Cardiac septum (tissue), 1 donor: ENCODE results near the gene RAD9A. TPM values are rescaled to one million over a fixed set of nuclear protein-coding genes. Genes with fewer than 3 reads are reported as not detected.

Experiments
- DNase-seq: peaks from one replicate; pipeline ENCODE4 v3.0.0-alpha.2; 2020; ENCODE audit warnings: low spot score
- intact Hi-C: fragments of 100-400 bp; cut with DNase I; formaldehyde crosslinking; loops from one replicate; pipeline ENCODE4 v1.14.0; 2022
- total RNA-seq: library from RNA; stranded (reverse); fragmentation: NEBNext Ultra II Directional; extraction: Animal tissue kit (Norgen Biotek cat#: 25700); gene quantifications from one replicate; pipeline ENCODE4 v1.2.1, GENCODE V29; 2021
- donor health status: DM: no; HTN: no; CAD: no.

Gene RAD9A
- total RNA-seq, 1 donor from 2014 or later = 4.8 TPM

- intact Hi-C loops = no loop called here
- DNase-seq = no peak
Observed at GRCh38 chr11:67404515-67405195, 12.9 kb downstream of the RAD9A start.

DNA sequence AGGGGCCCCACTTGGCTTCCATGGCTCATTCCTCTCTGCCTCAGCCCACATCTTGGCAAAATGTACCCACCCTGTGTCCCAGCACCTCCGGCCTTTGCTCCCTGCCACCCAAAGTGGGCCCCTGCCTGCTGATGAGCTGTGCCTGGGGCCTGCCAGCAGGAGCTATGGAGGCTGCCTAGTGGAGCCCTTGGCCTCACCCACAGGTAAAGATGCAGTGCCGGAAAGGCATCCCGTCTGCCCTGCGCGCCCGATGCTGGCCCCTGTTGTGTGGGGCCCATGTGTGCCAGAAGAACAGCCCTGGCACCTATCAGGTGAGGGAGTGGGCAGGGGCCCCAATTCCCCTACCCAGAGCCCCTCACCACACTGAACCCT lies 13.4 kb downstream of the RAD9A start:
- intact Hi-C loops = no loop called here
- no peak for DNase-seq

DNA sequence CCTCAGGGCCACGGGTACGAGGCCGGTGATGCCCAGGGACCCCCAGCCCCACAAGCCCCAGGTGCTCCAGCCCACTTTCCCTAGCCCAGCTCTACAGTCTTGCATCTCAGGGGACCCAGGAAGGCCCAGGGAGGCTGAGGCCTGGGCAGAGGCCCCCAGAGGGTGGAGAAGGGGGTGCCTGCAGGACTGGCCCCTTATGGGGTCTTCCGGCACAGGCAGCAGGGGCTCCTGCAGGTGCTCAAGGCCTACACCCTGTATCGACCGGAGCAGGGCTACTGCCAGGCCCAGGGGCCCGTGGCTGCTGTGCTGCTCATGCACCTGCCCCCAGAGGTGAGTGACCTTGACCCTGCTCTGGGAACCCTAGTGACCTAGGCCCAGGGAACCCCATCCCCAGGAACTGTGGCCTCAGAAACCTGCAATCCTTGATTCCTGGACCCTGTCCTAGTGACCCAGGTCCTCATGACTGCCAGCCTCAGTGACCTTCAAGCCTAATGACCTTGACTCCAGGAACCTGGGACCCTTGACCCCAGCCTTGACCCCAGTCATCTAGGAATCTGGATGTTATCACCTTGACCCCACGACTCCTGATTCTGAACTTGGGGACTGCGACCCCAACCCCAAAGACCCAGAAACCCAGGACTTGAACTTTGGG lies 14.0 kb downstream of the RAD9A start:
- intact Hi-C loops = no loop called here
- no peak for DNase-seq

DNA sequence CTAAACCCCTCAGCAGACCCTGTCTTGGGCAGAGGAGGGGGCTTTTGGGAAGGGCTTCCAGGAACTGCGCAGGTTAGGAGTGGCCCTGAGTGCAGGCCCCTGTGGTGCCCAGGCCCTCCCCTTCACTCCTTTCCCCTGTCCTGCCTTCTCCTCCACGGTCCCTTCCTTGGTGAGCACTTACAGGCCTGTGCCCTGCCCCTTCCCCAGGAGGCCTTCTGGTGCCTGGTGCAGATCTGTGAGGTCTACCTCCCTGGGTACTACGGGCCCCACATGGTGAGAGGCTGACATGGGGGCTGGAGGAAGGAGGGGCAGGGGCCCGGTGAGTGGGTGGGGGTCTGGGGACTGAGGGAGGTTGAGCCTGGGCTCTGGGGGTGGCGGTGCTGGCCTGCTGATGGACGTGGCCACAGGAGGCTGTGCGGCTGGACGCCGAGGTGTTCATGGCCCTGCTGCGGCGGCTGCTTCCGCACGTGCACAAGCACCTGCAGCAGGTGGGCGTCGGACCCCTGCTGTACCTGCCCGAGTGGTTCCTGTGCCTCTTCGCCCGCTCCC lies 14.7 kb downstream of the RAD9A start:
- intact Hi-C loops = no loop called here
- no peak for DNase-seq

- no peak for DNase-seq
- intact Hi-C loops = no loop called here
Observed at GRCh38 chr11:67406969-67407687, 15.3 kb downstream of the RAD9A start.

GRCh38 chr11:67407688-67408163 lies 15.9 kb downstream of the RAD9A start:
- intact Hi-C loops = no loop called here
- DNase-seq = no peak

GRCh38 chr11:67408437-67409200 lies 16.8 kb downstream of the RAD9A start:
- intact Hi-C loops = no loop called here
- no peak for DNase-seq

- no peak for DNase-seq
- intact Hi-C loops = no loop called here
Observed at GRCh38 chr11:67409261-67409666, 17.5 kb downstream of the RAD9A start.

- intact Hi-C loops = no loop called here
Observed at GRCh38 chr11:67409781-67410368, 18.1 kb downstream of the RAD9A start.

DNA sequence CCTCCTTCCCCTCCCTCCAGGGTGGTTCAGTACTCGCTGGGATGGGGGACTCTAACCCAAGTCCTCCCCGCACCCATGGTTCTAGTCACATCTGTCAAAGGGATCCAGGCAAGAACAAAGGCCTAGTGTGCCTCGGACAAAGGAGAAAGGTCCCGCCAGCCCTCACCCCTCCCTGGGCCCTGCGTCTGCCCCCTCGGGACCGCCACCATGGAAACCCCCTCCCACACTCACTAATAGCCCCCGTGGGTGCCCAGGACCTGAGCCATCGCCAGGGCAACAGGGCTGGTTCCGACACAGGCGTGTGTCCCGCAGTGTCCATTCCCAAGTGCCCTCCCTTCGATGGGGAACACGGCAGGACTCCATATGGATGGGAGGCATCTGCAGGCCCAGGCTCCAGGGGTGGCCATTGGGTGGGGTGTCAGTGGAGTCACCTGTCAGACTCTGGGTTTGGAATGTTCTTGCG lies 18.6 kb downstream of the RAD9A start:
- no peak for DNase-seq
- intact Hi-C loops = no loop called here

More at GRCh38 chr11:67409781-67410368, 18.1 kb downstream of the RAD9A start:
- DNase-seq = no peak

DNA sequence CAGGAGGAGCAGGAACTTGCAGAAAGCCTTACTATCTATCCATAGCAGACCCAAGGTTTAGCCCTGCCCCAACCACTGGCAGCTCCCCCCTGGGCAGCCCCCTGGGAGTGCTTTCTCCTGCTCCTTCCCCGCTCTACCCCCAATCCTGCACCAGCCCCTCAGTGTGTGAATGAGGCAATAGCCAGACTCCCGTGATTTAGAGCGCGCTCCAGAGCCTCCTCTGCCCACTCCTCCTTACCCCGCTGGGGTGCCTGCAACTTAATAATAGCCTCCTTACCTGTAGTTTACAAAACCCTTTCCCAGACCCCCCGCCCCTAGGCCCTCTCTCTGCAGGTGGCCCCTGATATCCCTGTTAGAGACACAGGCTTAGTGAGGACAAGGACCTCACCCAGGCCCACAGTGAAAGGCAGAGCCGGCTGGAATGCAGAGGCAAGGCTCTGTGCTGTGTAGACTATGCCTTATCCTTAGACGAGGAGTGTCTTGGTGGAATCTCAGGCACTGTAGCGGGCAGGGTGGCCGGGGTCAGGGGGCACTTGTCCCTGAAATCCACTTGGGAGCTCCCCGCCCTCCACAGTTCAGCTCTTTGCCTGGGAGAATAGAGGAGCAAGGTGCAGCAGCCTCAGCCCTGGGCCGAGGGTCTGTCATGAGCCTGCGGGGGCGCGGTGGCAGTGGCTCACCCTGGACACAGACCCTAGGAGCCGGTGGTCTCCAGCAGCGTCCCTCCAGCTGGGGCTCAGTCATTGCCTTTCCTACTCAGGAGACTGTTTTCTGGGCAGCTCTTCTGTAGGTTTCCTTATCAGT lies 19.4 kb downstream of the RAD9A start:
- intact Hi-C loops = no loop called here
- no peak for DNase-seq

- intact Hi-C loops = no loop called here
- DNase-seq = no peak
Observed at GRCh38 chr11:67411785-67412152, 20.0 kb downstream of the RAD9A start.

DNA sequence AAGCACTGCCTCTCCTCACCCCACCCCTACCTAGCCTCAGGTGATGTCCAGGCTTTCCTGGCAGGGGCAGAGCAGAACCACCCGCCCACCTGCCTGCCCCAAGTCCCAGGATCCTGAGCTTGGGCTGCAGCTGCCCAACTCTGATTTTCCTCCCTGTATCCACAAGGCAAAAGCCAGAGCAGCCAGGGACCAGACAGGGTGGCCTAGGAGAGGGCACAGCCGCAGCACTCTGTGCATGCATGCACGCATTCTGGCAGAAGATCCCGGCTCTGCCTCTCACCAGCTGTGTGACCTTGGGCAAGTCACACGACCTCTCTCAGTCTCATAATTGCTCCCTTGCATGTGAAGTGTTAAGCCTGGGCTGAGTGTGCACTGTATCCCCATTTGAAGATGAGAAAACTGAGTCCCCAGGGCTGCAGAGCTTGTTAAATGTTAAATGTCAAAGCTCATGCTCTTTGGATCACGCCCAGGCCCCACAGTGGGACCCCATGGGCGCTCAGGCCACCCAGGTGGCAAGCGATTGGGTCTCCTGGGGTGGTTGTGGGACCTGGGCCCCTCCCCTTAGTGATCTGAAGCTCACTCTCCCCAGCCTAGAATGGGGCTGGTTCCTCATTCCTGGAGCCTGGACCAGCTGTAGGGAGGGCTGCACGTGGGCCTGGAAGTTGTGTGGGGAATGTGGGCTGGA lies 20.9 kb downstream of the RAD9A start:
- intact Hi-C loops = no loop called here

DNA sequence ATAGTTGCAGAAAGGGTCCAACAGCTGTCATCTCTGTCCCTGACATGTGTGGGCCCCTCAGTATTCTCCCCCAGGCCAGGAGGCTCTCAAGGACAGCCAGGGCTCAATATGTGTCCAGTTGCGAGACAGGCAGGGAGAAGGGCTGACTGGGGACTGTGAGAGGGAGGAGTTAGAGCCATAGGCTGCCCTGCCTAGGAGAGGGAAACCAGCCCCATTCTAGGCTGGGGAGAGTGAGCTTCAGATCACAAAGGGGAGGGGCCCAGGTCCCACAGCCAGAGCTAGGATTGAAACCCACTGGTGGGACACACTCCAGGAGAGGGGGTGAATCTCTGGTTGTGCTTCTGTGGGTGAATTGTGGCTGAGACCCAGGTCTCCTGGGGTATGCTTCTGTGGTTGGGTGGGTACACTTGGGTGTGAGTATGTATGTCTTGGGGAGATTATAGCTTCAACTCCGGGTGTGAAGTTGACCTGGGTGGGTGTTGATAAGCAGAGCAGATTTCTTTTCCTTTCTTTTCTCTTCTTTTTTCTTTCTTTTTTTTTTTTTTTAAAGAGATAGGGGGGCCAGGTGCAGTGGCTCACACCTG lies 21.6 kb downstream of the RAD9A start:
- no peak for DNase-seq
- intact Hi-C loops = no loop called here

More for the DNA sequence above, 20.9 kb downstream of the RAD9A start:
- DNase-seq = no peak

- DNase-seq = no peak
- intact Hi-C loops = no loop called here
Observed at GRCh38 chr11:67415501-67416304, 23.9 kb downstream of the RAD9A start, which contains the start of gene CARNS1. Gene CARNS1 (plus strand): TSS chr11:67415678. CDS start chr11:67416200, 522 bp downstream.

DNA sequence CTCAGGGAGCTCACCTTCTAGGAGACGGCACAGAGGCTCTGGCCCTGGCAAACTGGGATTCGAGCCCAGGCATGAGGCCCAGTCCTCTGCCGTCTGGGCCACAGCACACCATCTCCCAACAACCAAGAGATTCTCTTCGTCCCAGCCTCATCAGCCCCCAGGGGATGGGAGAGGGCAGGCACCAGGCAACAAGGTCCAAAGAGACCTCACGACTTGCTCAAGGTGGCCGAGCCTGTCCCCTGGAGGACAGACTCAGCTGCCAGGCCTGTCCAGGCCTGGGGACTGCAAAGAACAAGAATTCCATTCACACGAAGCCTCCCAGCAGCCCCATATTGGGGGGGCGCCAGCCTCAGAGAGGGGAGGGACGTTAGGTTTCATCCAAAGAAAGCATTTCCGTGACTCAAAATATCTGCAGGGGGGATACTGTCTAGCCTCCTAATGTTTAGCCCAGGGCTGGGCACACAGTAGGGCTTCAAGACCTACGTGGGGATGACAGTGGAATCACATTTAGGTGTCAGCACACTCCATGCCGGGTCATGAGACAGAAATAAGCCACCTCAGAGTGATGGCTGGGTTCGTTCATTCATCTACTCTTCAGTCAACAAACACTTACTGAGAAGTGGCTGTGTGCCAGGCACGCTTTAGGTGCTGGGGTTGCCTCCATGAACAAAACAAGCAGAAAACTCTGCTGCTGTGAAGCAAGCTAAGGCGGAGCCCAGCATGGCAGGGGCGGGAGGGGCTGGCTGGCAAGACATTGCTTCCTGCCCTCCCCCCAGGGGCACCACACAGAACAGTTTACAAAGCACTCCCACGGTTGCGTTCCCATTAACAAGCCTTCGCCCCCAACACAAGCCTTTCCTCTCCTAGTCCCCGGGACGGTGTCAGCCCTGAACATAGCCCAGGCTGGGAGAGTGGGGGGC lies 24.9 kb downstream of the RAD9A start:
- no peak for DNase-seq
- intact Hi-C loops = no loop called here
